HG02759 (cell line): ENCODE data around the gene RAB4B.
"Not testable (repeated sequence)": the region's sequence is repeated elsewhere in the genome, so short reads cannot be mapped to it uniquely, and the experiment has no call there.

Experiments
- ATAC-seq: cut with Tn5 transposase; IDR thresholded peaks from one replicate; pipeline ENCODE4 v1.9.1; 2021; ENCODE audit warnings: mild to moderate bottlenecking, moderate library complexity; ENCODE audit not compliant: unreplicated experiment

RAB4B gene

DNA sequence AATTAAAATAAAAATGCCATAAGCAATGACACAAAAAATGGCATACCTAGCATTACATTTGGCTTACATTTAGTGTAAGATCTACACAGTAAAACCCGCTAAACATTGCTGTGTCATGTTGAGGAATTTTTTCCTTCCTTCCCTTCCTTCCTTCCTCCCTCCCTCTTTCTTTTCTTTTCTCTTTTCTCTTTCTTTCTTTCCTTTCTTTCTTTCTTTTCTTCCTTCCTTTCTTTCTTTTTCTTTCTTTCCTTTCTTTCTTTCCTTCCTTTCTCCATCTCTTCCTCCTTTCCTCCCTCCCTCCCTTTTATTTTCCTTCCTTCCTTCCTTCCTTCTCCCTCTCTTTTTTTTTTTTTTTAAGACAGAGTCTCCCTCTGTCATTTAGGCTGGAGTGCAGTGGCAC lies 60.4 kb downstream of the RAB4B start:
- ATAC-seq: not testable (repeated sequence)

DNA sequence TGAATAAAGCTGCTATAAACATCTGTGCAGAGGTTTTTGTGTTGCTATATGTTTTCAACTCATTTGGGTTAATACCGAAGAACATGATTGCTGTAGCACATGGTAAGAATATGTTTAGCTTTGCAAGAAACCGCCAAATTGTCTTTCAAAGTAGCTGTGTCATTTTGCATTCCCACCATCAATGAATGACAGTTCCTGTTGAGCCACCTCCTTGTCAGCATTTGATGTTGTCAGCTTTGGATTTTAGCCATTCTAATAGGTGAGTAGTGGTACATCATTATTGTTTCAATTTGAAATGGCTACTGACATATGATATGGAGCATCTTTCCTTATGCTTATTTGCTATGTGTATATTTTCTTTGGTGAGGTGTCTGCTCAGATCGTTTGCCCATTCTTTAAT lies 64.0 kb downstream of the RAB4B start:
- not testable (repeated sequence) for ATAC-seq

DNA sequence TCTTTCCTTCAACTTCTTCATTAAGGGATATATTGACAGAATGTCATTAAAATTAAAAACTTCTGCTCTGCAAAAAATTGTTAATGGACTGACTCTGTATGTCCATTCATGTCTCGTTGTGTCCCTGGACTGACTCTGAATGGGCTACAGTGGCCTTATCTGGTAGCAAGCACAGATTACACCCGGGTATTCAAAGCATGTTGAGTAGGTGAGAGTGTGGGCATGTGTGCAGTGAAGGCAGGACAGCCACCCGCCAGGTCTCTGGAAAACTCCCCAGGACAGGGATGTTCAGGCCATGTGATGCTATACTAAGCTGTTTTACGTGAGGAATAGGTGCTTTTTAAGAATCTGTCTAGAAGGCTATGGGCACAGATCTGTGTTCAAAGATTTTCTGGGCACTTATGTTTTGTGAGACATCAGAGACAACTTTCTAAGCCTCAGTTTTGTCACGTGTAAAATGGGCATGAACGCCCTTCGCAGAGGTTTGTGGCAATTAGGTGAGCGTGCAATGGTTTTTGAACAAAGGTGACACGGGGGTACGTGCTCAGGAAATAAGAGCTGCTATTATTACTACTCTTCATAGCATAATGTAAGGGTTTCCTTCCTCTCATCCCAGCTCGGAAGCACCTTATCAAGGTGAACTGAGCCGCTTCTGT lies 65.1 kb downstream of the RAB4B start:
- not testable (repeated sequence) for ATAC-seq

DNA sequence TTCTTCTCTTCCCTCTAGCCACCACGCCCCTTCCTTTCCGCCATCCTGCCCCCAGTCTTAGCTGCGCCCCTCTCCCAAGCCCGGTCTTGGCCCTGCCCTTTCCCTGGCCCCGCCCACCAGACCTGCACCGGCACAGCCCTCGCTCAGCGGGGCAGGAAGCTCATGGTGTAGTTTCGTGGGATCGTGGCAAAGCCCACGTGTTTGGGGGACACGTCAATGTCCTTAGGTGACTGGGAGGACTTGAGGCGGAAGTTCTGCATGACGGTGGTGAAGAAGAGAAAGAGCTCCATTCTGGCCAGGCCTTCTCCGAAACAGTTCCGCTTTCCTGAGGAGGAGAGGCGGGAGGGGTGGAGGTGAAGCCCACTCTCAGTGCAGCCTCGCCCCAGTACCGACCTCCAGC lies 65.6 kb downstream of the RAB4B start:
- not testable (repeated sequence) for ATAC-seq
